Motor neuron (in vitro differentiated cells): ENCODE results near the gene SDE2. TPM values are rescaled to one million over a fixed set of nuclear protein-coding genes. Genes with fewer than 3 reads are reported as not detected.
"Not testable (repeated sequence)": the region's sequence is repeated elsewhere in the genome, so short reads cannot be mapped to it uniquely, and the experiment has no call there.

ENCODE experiments used
- ATAC-seq, 8 experiments: fragments of 200-7000 bp; cut with Tn5 transposase; replicated peaks in 6 of 8; 2 replicates each; pipeline ENCODE4 v1.8.0; 2021; ENCODE audit warnings: mild to moderate bottlenecking in 8 of 8, moderate library complexity in 8 of 8
- H3K27ac ChIP-seq, 2 donors: fragments of 250-450 bp; sonication (Bioruptor Pico); 2 replicates each; pipeline ENCODE4 v1.9.0; 2021; ENCODE audit warnings: antibody characterized with exemption in 2 of 2, mild to moderate bottlenecking in 2 of 2, moderate library complexity in 1 of 2
- H3K4me1 ChIP-seq, 2 donors: fragments of 250-450 bp; sonication (Bioruptor Pico); replicated peaks in 1 of 2; 2 replicates each; pipeline ENCODE4 v1.6.1; 2021; ENCODE audit warnings: antibody characterized with exemption in 2 of 2, mild to moderate bottlenecking in 2 of 2, moderate library complexity in 1 of 2
- H3K4me3 ChIP-seq, 5 donors: fragments of 250-450 bp; sonication (Bioruptor Pico); 2 replicates each; pipeline ENCODE4 v1.9.0; 2021; ENCODE audit warnings: antibody characterized with exemption in 5 of 5, mild to moderate bottlenecking in 5 of 5, moderate library complexity in 4 of 5
- WGBS, 10 experiments: fragments of 450-650 bp; shearing (Covaris generic); methylation state at CpG; one replicate each; pipeline ENCODE4 v1.0.0; 2022; 5-methylcytosine and 5-hydroxymethylcytosine counted together
- in situ Hi-C, 9 experiments: fragments of 400-800 bp; cut with MboI; loops; one replicate each; pipeline ENCODE4 v1.15.0; 2021; ENCODE audit warnings: low sequenced_read_pairs in 9 of 9, low pct_unique_long_range_greater_than_20kb in 2 of 9; ENCODE audit not compliant: unreplicated experiment in 9 of 9
- total RNA-seq, 8 experiments: library from RNA; unstranded; fragments of 300-600 nt; gene quantifications; 2 replicates each; pipeline versions ENCODE4 v1.2.3 to v1.2.4, GENCODE V29; 2022

Gene SDE2
- total RNA-seq, 8 experiments from 2014 or later = 21.7 to 30.9 (median 27.4) TPM

- H3K4me3 ChIP-seq = no peak overlapping the region
- peak; percentile 61 to 76 (median 70) for ATAC-seq
- H3K4me1 ChIP-seq = peaks cover 23 to 28% of the 10 kb centered on the region in 2 donors
- H3K27ac ChIP-seq = peak overlapping the region; percentile 76 to 79
- in situ Hi-C loops = no loop called here
- 0 to 100% (median 69%) methylated on average over 1 to 4 of the region's 4 CpGs; no CpG with 5 or more reads in 1 of the 10 experiments for WGBS, 10 experiments
Observed at GRCh38 chr1:226002667-226003501, 3.7 kb upstream of the SDE2 start.

- ATAC-seq = peak in 6 of 8 experiments; percentile 1 to 56 (median 18)
- Histone ChIP-seq H3K4me3 (no peak overlapping the region), H3K27ac (peak overlapping the region; percentile 76 to 79), H3K4me1 (peaks cover 27 to 34% of the 10 kb centered on the region in 2 donors)
- WGBS, 10 experiments = 4 to 83% (median 63%) methylated on average over 2 to 9 of the region's 9 CpGs
- in situ Hi-C loops = no loop called here
Observed at GRCh38 chr1:226001963-226002666, 3.0 kb upstream of the SDE2 start.

GRCh38 chr1:226001088-226001487 lies 1.9 kb upstream of the SDE2 start:
- H3K4me1 ChIP-seq = peaks cover 27 to 38% of the 10 kb centered on the region in 2 donors
- no peak overlapping the region for H3K27ac ChIP-seq
- no peak overlapping the region for H3K4me3 ChIP-seq
- WGBS, 10 experiments = 79 to 100% (median 97%) methylated on average over 2 to 8 of the region's 8 CpGs
- ATAC-seq = no peak
- in situ Hi-C loops = no loop called here

- H3K27ac ChIP-seq, in situ Hi-C loops, H3K4me3 ChIP-seq, ATAC-seq: not testable (repeated sequence)
- H3K4me1 ChIP-seq = peaks cover 27 to 38% of the 10 kb centered on the region in 2 donors
- 91 to 100% (median 97%) methylated on average over 2 to 19 of the region's 21 CpGs; no CpG with 5 or more reads in 1 of the 10 experiments for WGBS, 10 experiments
Observed at GRCh38 chr1:226000493-226001081, 1.4 kb upstream of the SDE2 start.

GRCh38 chr1:225999912-226000337 lies 782 bp upstream of the SDE2 start:
- H3K27ac ChIP-seq = peak overlapping the region; percentile 83
- no peak for ATAC-seq
- H3K4me3 ChIP-seq = peak overlapping the region; percentile 29 to 78 (median 67)
- peaks cover 27 to 38% of the 10 kb centered on the region in 2 donors for H3K4me1 ChIP-seq
- 19 to 69% (median 59%) methylated on average over 3 to 10 of the region's 10 CpGs; no CpG with 5 or more reads in 1 of the 10 experiments for WGBS, 10 experiments
- in situ Hi-C loops = loop anchor here in 3 of 9 experiments (25.0 kb wide), 1 partner anchor 513 kb away; no protein-coding TSS in a partner anchor

GRCh38 chr1:225998560-225999226 lies 450 bp downstream of the SDE2 start:
- 0 to 13% (median 1%) methylated on average over 2 to 19 of the region's 19 CpGs for WGBS, 10 experiments
- peaks cover 27 to 38% of the 10 kb centered on the region in 2 donors for H3K4me1 ChIP-seq
- peak overlapping the region; percentile 84 to 92 for H3K27ac ChIP-seq
- in situ Hi-C loops = loop anchor here in 3 of 9 experiments (25.0 kb wide), 1 partner anchor 511 kb away; no protein-coding TSS in a partner anchor
- peak in 6 of 8 experiments; percentile 1 to 15 (median 6) for ATAC-seq
- H3K4me3 ChIP-seq = peak overlapping the region; percentile 63 to 78 (median 67)

GRCh38 chr1:225996946-225997545 lies 2.1 kb downstream of the SDE2 start:
- no peak for ATAC-seq
- H3K27ac ChIP-seq = no peak overlapping the region
- H3K4me3 ChIP-seq = no peak overlapping the region
- H3K4me1 ChIP-seq = peaks cover 16 to 23% of the 10 kb centered on the region in 2 donors
- in situ Hi-C loops = loop anchor here in 3 of 9 experiments (25.0 kb wide), 1 partner anchor 510 kb away; no protein-coding TSS in a partner anchor
- WGBS, 10 experiments = 6 to 94% (median 84%) methylated on average over 2 to 5 of the region's 5 CpGs; no CpG with 5 or more reads in 3 of the 10 experiments

GRCh38 chr1:225995919-225996864 lies 3.0 kb downstream of the SDE2 start:
- H3K4me3 ChIP-seq = no peak overlapping the region
- peaks cover 14 to 21% of the 10 kb centered on the region in 2 donors for H3K4me1 ChIP-seq
- WGBS, 10 experiments = 25 to 100% (median 60%) methylated on average over 1 to 4 of the region's 4 CpGs
- ATAC-seq = no peak
- in situ Hi-C loops = loop anchor here in 3 of 9 experiments (25.0 kb wide), 1 partner anchor 509 kb away; no protein-coding TSS in a partner anchor
- H3K27ac ChIP-seq = no peak overlapping the region

- no peak for ATAC-seq
- Histone ChIP-seq H3K4me3 (no peak overlapping the region), H3K27ac (no peak overlapping the region), H3K4me1 (no peaks in the 10 kb centered on the region)
- WGBS, 10 experiments = 82 to 100% (median 91%) methylated on average over 1 to 5 of the region's 5 CpGs; no CpG with 5 or more reads in 1 of the 10 experiments
- in situ Hi-C loops = loop anchor here in 3 of 9 experiments (25.0 kb wide), 1 partner anchor 504 kb away; no protein-coding TSS in a partner anchor
Observed at GRCh38 chr1:225990705-225991464, 8.3 kb downstream of the SDE2 start.

GRCh38 chr1:225987491-225988316 lies 11.4 kb downstream of the SDE2 start:
- no peaks in the 10 kb centered on the region for H3K4me1 ChIP-seq
- H3K4me3 ChIP-seq = no peak overlapping the region
- H3K27ac ChIP-seq = no peak overlapping the region
- in situ Hi-C loops = loop anchor here in 6 of 9 experiments (10.0 to 25.0 kb wide), 2 partner anchors 500 to 513 kb away; no protein-coding TSS in a partner anchor
- peak in 3 of 8 experiments; percentile 27 to 53 (median 45) for ATAC-seq
- 63 to 96% (median 91%) methylated on average over 3 to 7 of the region's 7 CpGs for WGBS, 10 experiments
